K562 (cell line): Measurements from ENCODE around the gene MYO18B. TPM values are rescaled to one million over a fixed set of nuclear protein-coding genes. Genes with fewer than 3 reads are reported as not detected.

Experiments
- ATAC-seq: fragments of 200-7000 bp; cut with Tn5 transposase; 3 replicates; pipeline ENCODE4 v1.9.1; 2020; ENCODE audit warnings: moderate library complexity
- BruUV-seq: library from RNA; stranded (reverse); fragments of 400-500 nt; replicated peaks from 2 replicates; lab custom pipeline; 2021; lab: Mats Ljungman, UMichigan
- CTCF ChIA-PET: fragments of 300-600 bp; formaldehyde crosslinking; extraction: SDS; loops from one replicate; lab custom pipeline; 2021; ENCODE audit warnings: low intra/inter-chr PET ratio; lab: Yijun Ruan, JAX
- POLR2A ChIA-PET: fragments of 300-600, 350-650 bp; sonication (Branson Sonifier 250); formaldehyde crosslinking; extraction: SDS; loops from one replicate; lab custom pipeline; 2021; ENCODE audit warnings: antibody characterized with exemption, inconsistent platforms; lab: Yijun Ruan, JAX
- DNase-seq, 4 experiments: peaks; one replicate each; pipeline versions ENCODE4 v3.0.0 to v3.0.0-alpha.2; 2011 to 2018; ENCODE audit warnings: low spot score in 3 of 4, mixed read lengths in 3 of 4; ENCODE audit errors: extremely low read depth in 1 of 4
- FAIRE-seq: peaks from 2 replicates; lab custom pipeline; 2011; peaks lifted over from hg19 to GRCh38; lab: Jason Lieb, UNC
- H2AFZ ChIP-seq: 2 replicates; pipeline ENCODE4 v1.6.0; 2011; ENCODE audit warnings: low read depth, low read length, control low read depth, inconsistent platforms
- H3K27ac ChIP-seq: fragments of 200-600 bp; 3 replicates; pipeline ENCODE4 v1.8.0; 2011; ENCODE audit warnings: low read depth, mild to moderate bottlenecking, control low read depth, inconsistent platforms, low read length, moderate library complexity, mixed read lengths; ENCODE audit errors: extremely low read depth
- H3K27me3 ChIP-seq, 2 experiments: fragments of 300-600 bp in 1 of 2; 2 replicates in 1 of 2; 3 replicates in 1 of 2; pipeline versions ENCODE4 v1.6.0 to v1.8.0; 2011; ENCODE audit warnings: inconsistent platforms in 2 of 2, low read length in 2 of 2, mild to moderate bottlenecking in 1 of 2, mixed read lengths in 1 of 2, moderate library complexity in 1 of 2; ENCODE audit not compliant: control insufficient read depth in 2 of 2, insufficient read depth in 2 of 2
- H3K36me3 ChIP-seq: fragments of 300-600 bp; 3 replicates; pipeline ENCODE4 v1.8.0; 2011; ENCODE audit warnings: mild to moderate bottlenecking, low read length, inconsistent platforms; ENCODE audit not compliant: control insufficient read depth, insufficient read depth
- H3K4me1 ChIP-seq, 2 experiments: fragments of 200-600 bp in 1 of 2; replicated peaks in 1 of 2; 2 replicates in 1 of 2; 3 replicates in 1 of 2; pipeline versions ENCODE4 v1.5.1 to v1.8.0; 2011; ENCODE audit warnings: inconsistent platforms in 2 of 2, low read length in 2 of 2, mild to moderate bottlenecking in 1 of 2, mixed read lengths in 1 of 2, moderate library complexity in 1 of 2; ENCODE audit not compliant: control insufficient read depth in 2 of 2, insufficient read depth in 2 of 2
- H3K4me2 ChIP-seq: 2 replicates; pipeline ENCODE4 v1.6.1; 2011; ENCODE audit warnings: low read length, control low read depth, inconsistent platforms, mixed read lengths; ENCODE audit not compliant: insufficient read depth
- H3K4me3 ChIP-seq: fragments of 200-600 bp; sonication (generic), shearing (Covaris generic); 2 replicates; pipeline ENCODE4 v1.5.1; 2016; ENCODE audit warnings: control low read depth, inconsistent platforms
- H3K79me2 ChIP-seq: fragments of 200-600 bp; 3 replicates; pipeline ENCODE4 v1.8.0; 2011; ENCODE audit warnings: low read length, inconsistent platforms; ENCODE audit not compliant: control insufficient read depth, insufficient read depth
- H3K9ac ChIP-seq, 2 experiments: 2 replicates each; pipeline versions ENCODE4 v1.6.0 to v1.6.1; 2011; ENCODE audit warnings: low read depth in 2 of 2, low read length in 2 of 2, control low read depth in 1 of 2, inconsistent platforms in 1 of 2, mild to moderate bottlenecking in 1 of 2, mixed read lengths in 1 of 2; ENCODE audit not compliant: insufficient read depth in 1 of 2
- H3K9me1 ChIP-seq: one replicate; pipeline ENCODE4 v1.6.0; 2011; ENCODE audit warnings: inconsistent platforms, mild to moderate bottlenecking, low read length, moderate library complexity; ENCODE audit not compliant: control insufficient read depth, insufficient read depth
- H3K9me3 ChIP-seq: replicated peaks from 2 replicates; pipeline ENCODE4 v1.5.1; 2011; ENCODE audit warnings: low read depth, low read length, inconsistent platforms; ENCODE audit not compliant: control insufficient read depth, insufficient read depth
- H4K20me1 ChIP-seq: replicated peaks from 2 replicates; pipeline ENCODE4 v1.6.1; 2011; ENCODE audit warnings: low read length, inconsistent platforms, mixed read lengths; ENCODE audit not compliant: control insufficient read depth, insufficient read depth
- ARNT ChIP-seq, 2 experiments: fragments of 450-650 bp; IDR thresholded peaks; 2 replicates each; pipeline ENCODE4 v1.6.1; 2016; ENCODE audit warnings: mild to moderate bottlenecking in 1 of 2
- HNRNPK ChIP-seq: fragments of 200-400 bp; formaldehyde crosslinking; IDR thresholded peaks from one replicate; pipeline ENCODE4 v1.6.1; 2018; ENCODE audit warnings: mild to moderate bottlenecking, low read depth, low read length; ENCODE audit not compliant: poor library complexity, severe bottlenecking
- POLR2G ChIP-seq: fragments of 200-400 bp; formaldehyde crosslinking; IDR thresholded peaks from 2 replicates; pipeline ENCODE4 v1.6.1; 2017; ENCODE audit warnings: low read depth, mild to moderate bottlenecking, antibody characterized with exemption, low read length, moderate library complexity
- RBM25 ChIP-seq: fragments of 200-400 bp; formaldehyde crosslinking; IDR thresholded peaks from 2 replicates; pipeline ENCODE4 v1.6.1; 2018; ENCODE audit warnings: low read length, low read depth, moderate library complexity; ENCODE audit not compliant: severe bottlenecking
- SRSF3 ChIP-seq: fragments of 200-400 bp; formaldehyde crosslinking; IDR thresholded peaks from 2 replicates; pipeline ENCODE4 v1.6.1; 2016; ENCODE audit warnings: mild to moderate bottlenecking, low read length, moderate library complexity; ENCODE audit not compliant: insufficient read depth
- WGBS: fragments of 100-300 bp; shearing (Covaris generic); methylation state at CpG from one replicate; pipeline ENCODE4 v1.1.6; 2016; ENCODE audit warnings: low coverage, mixed read lengths; ENCODE audit not compliant: insufficient coverage; ENCODE audit errors: missing lambda C conversion rate; 5-methylcytosine and 5-hydroxymethylcytosine counted together
- in situ Hi-C: fragments of 300-500 bp; cut with MboI; formaldehyde crosslinking; loops from 4 replicates; pipeline ENCODE4 v1.15.0; 2018; ENCODE audit warnings: inconsistent platforms, mixed read lengths
- intact Hi-C: fragments of 100-400 bp; cut with micrococcal nuclease; formaldehyde crosslinking; loops from 2 replicates; pipeline ENCODE4 v1.14.2; 2022
- polyA plus RNA-seq, 8 experiments: library from polyadenylated mRNA; depleted of rRNA in 4 of 8; stranded (reverse) in 5 of 8; unstranded in 3 of 8; fragments of >200 nt; fragmentation: Nextera tagmentation in 2 of 8; fragmentation: Illumina TruSeq in 1 of 8; extraction: Ambion mirVana in 2 of 8; extraction: Trizol in 1 of 8; gene quantifications; 2 replicates each; pipeline versions ENCODE4 v1.2.1 to v1.2.3, GENCODE V29; 2011 to 2014; ENCODE audit warnings: inconsistent platforms in 1 of 8, missing spikeins in 1 of 8
- total RNA-seq, 7 experiments: library from RNA; depleted of rRNA in 6 of 7; stranded (reverse); fragments of >200 nt in 6 of 7; fragmentation: Illumina TruSeq in 2 of 7; extraction: Trizol in 2 of 7; gene quantifications; 2 replicates each; pipeline versions ENCODE4 v1.2.1 to v1.2.3, GENCODE V29; 2011 to 2021; ENCODE audit warnings: low replicate concordance in 1 of 7
- TF ChIP-seq, protein P1 (sequence below): fragments of 450-650 bp; IDR thresholded peaks from 2 replicates; pipeline ENCODE4 v1.6.1; 2018; ENCODE audit not compliant: partially characterized antibody

Gene MYO18B
- total and polyA plus RNA-seq, 9 of the 15 experiments (the other 6 are each of a cell fraction or from before 2014, with no cell fraction given): 0.06 to 7.0 (median 4.3) TPM

GRCh38 chr22:25953276-25953675 is 211.3 kb downstream of the MYO18B start (continued):
- TF ChIP-seq, protein P1, sequence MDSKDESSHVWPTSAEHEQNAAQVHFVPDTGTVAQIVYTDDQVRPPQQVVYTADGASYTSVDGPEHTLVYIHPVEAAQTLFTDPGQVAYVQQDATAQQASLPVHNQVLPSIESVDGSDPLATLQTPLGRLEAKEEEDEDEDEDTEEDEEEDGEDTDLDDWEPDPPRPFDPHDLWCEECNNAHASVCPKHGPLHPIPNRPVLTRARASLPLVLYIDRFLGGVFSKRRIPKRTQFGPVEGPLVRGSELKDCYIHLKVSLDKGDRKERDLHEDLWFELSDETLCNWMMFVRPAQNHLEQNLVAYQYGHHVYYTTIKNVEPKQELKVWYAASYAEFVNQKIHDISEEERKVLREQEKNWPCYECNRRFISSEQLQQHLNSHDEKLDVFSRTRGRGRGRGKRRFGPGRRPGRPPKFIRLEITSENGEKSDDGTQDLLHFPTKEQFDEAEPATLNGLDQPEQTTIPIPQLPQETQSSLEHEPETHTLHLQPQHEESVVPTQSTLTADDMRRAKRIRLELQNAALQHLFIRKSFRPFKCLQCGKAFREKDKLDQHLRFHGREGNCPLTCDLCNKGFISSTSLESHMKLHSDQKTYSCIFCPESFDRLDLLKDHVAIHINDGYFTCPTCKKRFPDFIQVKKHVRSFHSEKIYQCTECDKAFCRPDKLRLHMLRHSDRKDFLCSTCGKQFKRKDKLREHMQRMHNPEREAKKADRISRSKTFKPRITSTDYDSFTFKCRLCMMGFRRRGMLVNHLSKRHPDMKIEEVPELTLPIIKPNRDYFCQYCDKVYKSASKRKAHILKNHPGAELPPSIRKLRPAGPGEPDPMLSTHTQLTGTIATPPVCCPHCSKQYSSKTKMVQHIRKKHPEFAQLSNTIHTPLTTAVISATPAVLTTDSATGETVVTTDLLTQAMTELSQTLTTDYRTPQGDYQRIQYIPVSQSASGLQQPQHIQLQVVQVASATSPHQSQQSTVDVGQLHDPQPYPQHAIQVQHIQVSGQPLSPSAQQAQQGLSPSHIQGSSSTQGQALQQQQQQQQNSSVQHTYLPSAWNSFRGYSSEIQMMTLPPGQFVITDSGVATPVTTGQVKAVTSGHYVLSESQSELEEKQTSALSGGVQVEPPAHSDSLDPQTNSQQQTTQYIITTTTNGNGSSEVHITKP: no peak
- TF ChIP-seq, all 486 proteins: peak for 0

DNA sequence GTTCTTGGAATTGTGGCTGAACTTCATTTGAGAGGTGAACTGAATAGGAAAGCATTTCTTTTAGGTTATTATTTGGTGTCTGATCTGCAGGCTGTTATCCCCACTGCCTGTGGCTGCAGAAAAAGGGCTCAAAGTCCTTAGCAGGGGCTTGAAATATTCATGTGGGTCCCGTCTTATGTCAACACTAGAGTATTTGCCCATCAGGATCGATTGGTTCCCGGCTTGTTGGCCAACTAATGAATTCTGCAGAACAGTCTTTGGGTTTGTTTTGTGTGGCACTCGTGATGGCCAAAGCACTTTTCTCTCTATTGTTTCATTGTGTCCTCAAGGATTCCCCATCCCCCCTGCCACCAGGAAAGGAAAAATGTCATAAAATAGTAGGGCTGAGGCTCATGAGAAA is 211.9 kb downstream of the MYO18B start:
- ChIA-PET CTCF (no interaction called here), POLR2A (interaction anchor here (0.6 kb wide), 1 partner anchor 21 kb away, joined by 3 read pairs; no protein-coding TSS in a partner anchor)
- Histone ChIP-seq H3K79me2 (no peaks in the 10 kb centered on the region), H3K4me2 (no peak overlapping the region), H3K9me1 (no peaks in the 10 kb centered on the region), H3K27ac (no peak overlapping the region), H3K4me3 (no peak overlapping the region), H3K9ac (no peak overlapping the region), H3K4me1 (no peaks in the 10 kb centered on the region), H3K36me3 (peaks cover 26% of the 10 kb centered on the region; the same call in 2 of the 3 replicates), H3K9me3 (no peaks in the 10 kb centered on the region), H4K20me1 (no peaks in the 10 kb centered on the region), H2AFZ (no peak overlapping the region), H3K27me3 (no peaks in the 10 kb centered on the region)
- FAIRE-seq (no peak), DNase-seq (no peak), ATAC-seq (no peak)
- BruUV-seq: no TSS peak
- intact Hi-C loops (no loop called here), in situ Hi-C loops (no loop called here)
- WGBS: 67% methylated on average over 4 of the region's 4 CpGs
- no peak for TF ChIP-seq RBM25
- TF ChIP-seq POLR2G: no peak
- no peak for TF ChIP-seq HNRNPK
- no peak for TF ChIP-seq ARNT (IDR thresholded peaks at IDR 0.05)
- TF ChIP-seq SRSF3: no peak
